ENCODE measurements around the gene DNAH12.
A peak's percentile ranks its signal among the peaks of the same experiment; 100 is the strongest.
"Not testable (repeated sequence)": the region's sequence is repeated elsewhere in the genome, so short reads cannot be mapped to it uniquely, and the experiment has no call there.

The DNAH12 gene

GRCh38 chr3:57303520-57303919, 240.6 kb downstream of the DNAH12 start:
- not testable (repeated sequence) for DNase-seq

GRCh38 chr3:57298041-57298440, 246.1 kb downstream of the DNAH12 start:
- no peak for DNase-seq

- DNase-seq, result no peak
These were observed 251.1 kb downstream of the DNAH12 start for GRCh38 chr3:57292897-57293526.

- no peak for DNase-seq
These were observed 251.8 kb downstream of the DNAH12 start, which contains the start of gene ASB14 for GRCh38 chr3:57292159-57292896. TSS of gene ASB14 (minus strand) at chr3:57292685. CDS start at chr3:57292033, 652 bp downstream.

GRCh38 chr3:57288403-57288802, 255.7 kb downstream of the DNAH12 start:
- no peak for DNase-seq

- DNase-seq, result no peak
These were observed 256.9 kb downstream of the DNAH12 start for GRCh38 chr3:57287205-57287604.

GRCh38 chr3:57283334-57283733, 260.8 kb downstream of the DNAH12 start:
- no peak for DNase-seq

- peak; percentile 50 to 59 for DNase-seq
These were observed 262.4 kb downstream of the DNAH12 start for GRCh38 chr3:57281715-57282114.

- DNase-seq, result no peak
These were observed 264.5 kb downstream of the DNAH12 start for GRCh38 chr3:57279685-57280084.

- DNase-seq, result no peak
These were observed 265.9 kb downstream of the DNAH12 start for GRCh38 chr3:57278237-57278636.

GRCh38 chr3:57275393-57275792, 268.8 kb downstream of the DNAH12 start:
- DNase-seq, result no peak

GRCh38 chr3:57274845-57275244, 269.3 kb downstream of the DNAH12 start:
- DNase-seq, result no peak

- DNase-seq, result no peak
These were observed 275.7 kb downstream of the DNAH12 start for GRCh38 chr3:57268416-57268815.

- DNase-seq, result no peak
These were observed 282.2 kb downstream of the DNAH12 start for GRCh38 chr3:57261929-57262328.

GRCh38 chr3:57261119-57261518, 283.0 kb downstream of the DNAH12 start:
- no peak for DNase-seq

- DNase-seq, result no peak
These were observed 286.5 kb downstream of the DNAH12 start for GRCh38 chr3:57257678-57258077.

- no peak for DNase-seq
These were observed 287.3 kb downstream of the DNAH12 start for GRCh38 chr3:57256844-57257243.

- no peak for DNase-seq
These were observed 291.7 kb downstream of the DNAH12 start for GRCh38 chr3:57252404-57252803.

- DNase-seq, result no peak
These were observed 299.2 kb downstream of the DNAH12 start for GRCh38 chr3:57244946-57245345.

Measured in AML-193 (cell line).